Measurements from ENCODE around the gene FNBP1. TPM values are rescaled to one million over a fixed set of nuclear protein-coding genes. Genes with fewer than 3 reads are reported as not detected.

The FNBP1 gene
- total and polyA plus RNA-seq, 2 donors (not counting 1 experiment from before 2014, with no cell fraction given) = 42.9 to 318 TPM

- DNase-seq = no peak
- H3K27me3 Mint-ChIP-seq = no peaks in the 10 kb centered on the region
- H3K27ac Mint-ChIP-seq = peak overlapping the region; percentile 81
- H3K4me3 Mint-ChIP-seq = peak overlapping the region; percentile 64
- H3K9me3 Mint-ChIP-seq (ENCODE audit: insufficient read depth) = no peaks in the 10 kb centered on the region
- peak overlapping the region; percentile 13 for H3K4me2 ChIP-seq (replicated peaks; ENCODE audit: low read depth, low read length, poor library complexity, severe bottlenecking)
- H3K9ac ChIP-seq (ENCODE audit: low read length) = no peak overlapping the region
- peak overlapping the region; percentile 87 to 95 for H3K27ac ChIP-seq (ENCODE audit: low read length in 2 of 2)
- H3K4me1 ChIP-seq (ENCODE audit: control insufficient read depth in 2 of 2, insufficient read depth in 2 of 2, low read length in 2 of 2) = peaks cover 61 to 78% of the 10 kb centered on the region in 2 donors
- no CpG with 5 or more reads among the region's 2 CpGs for WGBS (ENCODE audit: insufficient coverage)
- H3K36me3 ChIP-seq (replicated peaks in 1 of 2; ENCODE audit: control extremely low read depth in 1 of 2, control insufficient read depth in 1 of 2, extremely low read depth in 1 of 2, insufficient read depth in 2 of 2, low read length in 1 of 2) = peaks cover 0 to 6% of the 10 kb centered on the region in 2 experiments
- peaks cover 83% of the 10 kb centered on the region for H3K4me1 Mint-ChIP-seq
- peaks cover 0 to 5% (median 3%) of the 10 kb centered on the region in 3 donors for H3K9me3 ChIP-seq (ENCODE audit: control extremely low read depth in 1 of 3, control insufficient read depth in 2 of 3, insufficient read depth in 1 of 3, low read length in 2 of 3)
- no peaks in the 10 kb centered on the region for H3K27me3 ChIP-seq (replicated peaks in 1 of 4; ENCODE audit: control extremely low read depth in 1 of 4, control insufficient read depth in 3 of 4, insufficient read depth in 4 of 4, low read length in 3 of 4)
- ChIA-PET CTCF (interaction anchor here (0.9 kb wide), 1 partner anchor 18 kb away, joined by 6 read pairs; no protein-coding TSS in a partner anchor), POLR2A (interaction anchor here (0.7 to 3.5 kb wide), 7 partner anchors 10 to 64 kb away, joined by 3 to 19 read pairs (median 4); no protein-coding TSS in a partner anchor)
- TF ChIP-seq EZH2 (IDR thresholded peaks at IDR 0.05; ENCODE audit: borderline replicate concordance, insufficient read depth, low read depth, low read length, poor library complexity, severe bottlenecking) = no peak
- TF ChIP-seq, protein P1, sequence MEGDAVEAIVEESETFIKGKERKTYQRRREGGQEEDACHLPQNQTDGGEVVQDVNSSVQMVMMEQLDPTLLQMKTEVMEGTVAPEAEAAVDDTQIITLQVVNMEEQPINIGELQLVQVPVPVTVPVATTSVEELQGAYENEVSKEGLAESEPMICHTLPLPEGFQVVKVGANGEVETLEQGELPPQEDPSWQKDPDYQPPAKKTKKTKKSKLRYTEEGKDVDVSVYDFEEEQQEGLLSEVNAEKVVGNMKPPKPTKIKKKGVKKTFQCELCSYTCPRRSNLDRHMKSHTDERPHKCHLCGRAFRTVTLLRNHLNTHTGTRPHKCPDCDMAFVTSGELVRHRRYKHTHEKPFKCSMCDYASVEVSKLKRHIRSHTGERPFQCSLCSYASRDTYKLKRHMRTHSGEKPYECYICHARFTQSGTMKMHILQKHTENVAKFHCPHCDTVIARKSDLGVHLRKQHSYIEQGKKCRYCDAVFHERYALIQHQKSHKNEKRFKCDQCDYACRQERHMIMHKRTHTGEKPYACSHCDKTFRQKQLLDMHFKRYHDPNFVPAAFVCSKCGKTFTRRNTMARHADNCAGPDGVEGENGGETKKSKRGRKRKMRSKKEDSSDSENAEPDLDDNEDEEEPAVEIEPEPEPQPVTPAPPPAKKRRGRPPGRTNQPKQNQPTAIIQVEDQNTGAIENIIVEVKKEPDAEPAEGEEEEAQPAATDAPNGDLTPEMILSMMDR (IDR thresholded peaks at IDR 0.05) = no peak
- ATAC-seq (ENCODE audit: low read depth) = no peak
- H2AFZ ChIP-seq (ENCODE audit: insufficient read depth, low read depth, low read length, poor library complexity, severe bottlenecking) = no peak overlapping the region
- H3K79me2 ChIP-seq (ENCODE audit: control insufficient read depth, insufficient read depth, low read length) = peaks cover 100% of the 10 kb centered on the region
- H3K4me3 ChIP-seq (ENCODE audit: control extremely low read depth in 1 of 5, extremely low read depth in 1 of 5, insufficient read depth in 1 of 5, low read depth in 2 of 5, low read length in 4 of 5) = no peak overlapping the region
- no peaks in the 10 kb centered on the region for H4K20me1 ChIP-seq (ENCODE audit: control insufficient read depth, insufficient read depth, low read length, poor library complexity, severe bottlenecking)
- intact Hi-C loops (cut with micrococcal nuclease) = loop anchor here (1.0 to 5.0 kb wide), 2 partner anchors 8 to 34 kb away; no protein-coding TSS in a partner anchor
Measured at GRCh38 chr9:130021123-130021522, 21.9 kb downstream of the FNBP1 start.

DNA sequence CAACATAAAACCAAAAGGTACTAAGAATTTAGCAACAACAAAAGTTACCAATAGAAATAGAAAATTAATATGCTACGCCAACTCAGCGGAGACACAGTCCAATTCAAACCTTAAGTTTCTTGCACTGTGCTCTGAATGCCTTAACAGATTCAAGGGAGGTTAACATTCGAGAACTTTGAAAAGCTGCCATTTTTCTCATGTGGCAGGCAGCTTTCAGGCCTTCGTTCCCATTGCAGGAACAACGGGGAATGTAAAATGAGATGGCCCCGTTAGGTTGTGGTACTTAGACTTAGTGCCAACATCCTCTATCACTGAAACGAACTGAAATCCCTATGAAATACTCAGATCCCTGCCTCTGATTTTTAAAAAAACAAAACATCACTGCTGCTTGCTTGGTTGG, 22.4 kb downstream of the FNBP1 start:
- H3K9me3 Mint-ChIP-seq (ENCODE audit: insufficient read depth) = no peaks in the 10 kb centered on the region
- Histone ChIP-seq H3K79me2 (ENCODE audit: control insufficient read depth, insufficient read depth, low read length) (peaks cover 100% of the 10 kb centered on the region), H3K27me3 (replicated peaks in 1 of 4; ENCODE audit: control extremely low read depth in 1 of 4, control insufficient read depth in 3 of 4, insufficient read depth in 4 of 4, low read length in 3 of 4) (no peaks in the 10 kb centered on the region), H4K20me1 (ENCODE audit: control insufficient read depth, insufficient read depth, low read length, poor library complexity, severe bottlenecking) (no peaks in the 10 kb centered on the region), H3K36me3 (replicated peaks in 1 of 2; ENCODE audit: control extremely low read depth in 1 of 2, control insufficient read depth in 1 of 2, extremely low read depth in 1 of 2, insufficient read depth in 2 of 2, low read length in 1 of 2) (peaks cover 0 to 9% of the 10 kb centered on the region in 2 experiments), H3K4me1 (ENCODE audit: control insufficient read depth in 2 of 2, insufficient read depth in 2 of 2, low read length in 2 of 2) (peaks cover 57 to 74% of the 10 kb centered on the region in 2 donors), H3K4me2 (replicated peaks; ENCODE audit: low read depth, low read length, poor library complexity, severe bottlenecking) (peak overlapping the region; percentile 13), H3K9me3 (ENCODE audit: control extremely low read depth in 1 of 3, control insufficient read depth in 2 of 3, insufficient read depth in 1 of 3, low read length in 2 of 3) (peaks cover 0 to 10% (median 5%) of the 10 kb centered on the region in 3 donors), H2AFZ (ENCODE audit: insufficient read depth, low read depth, low read length, poor library complexity, severe bottlenecking) (no peak overlapping the region), H3K4me3 (ENCODE audit: control extremely low read depth in 1 of 5, extremely low read depth in 1 of 5, insufficient read depth in 1 of 5, low read depth in 2 of 5, low read length in 4 of 5) (no peak overlapping the region), H3K27ac (ENCODE audit: low read length in 2 of 2) (peak overlapping the region; percentile 87 to 95), H3K9ac (ENCODE audit: low read length) (no peak overlapping the region)
- intact Hi-C loops (cut with micrococcal nuclease) = loop anchor here (1.0 to 5.0 kb wide), 2 partner anchors 7 to 33 kb away; no protein-coding TSS in a partner anchor
- WGBS (ENCODE audit: insufficient coverage) = 52% methylated on average over 3 of the region's 7 CpGs
- peaks cover 78% of the 10 kb centered on the region for H3K4me1 Mint-ChIP-seq
- ChIA-PET POLR2A (interaction anchor here (0.6 to 3.5 kb wide), 3 partner anchors 10 to 28 kb away, joined by 4 to 16 read pairs (median 5); no protein-coding TSS in a partner anchor), CTCF (interaction anchor here (0.9 kb wide), 1 partner anchor 12 kb away, joined by 3 read pairs; no protein-coding TSS in a partner anchor)
- ATAC-seq (ENCODE audit: low read depth) = no peak
- H3K27ac Mint-ChIP-seq = peak overlapping the region; percentile 81
- no peaks in the 10 kb centered on the region for H3K27me3 Mint-ChIP-seq
- peak overlapping the region; percentile 64 for H3K4me3 Mint-ChIP-seq
- no peak for TF ChIP-seq EZH2 (IDR thresholded peaks at IDR 0.05; ENCODE audit: borderline replicate concordance, insufficient read depth, low read depth, low read length, poor library complexity, severe bottlenecking)
- TF ChIP-seq, protein P1 (IDR thresholded peaks at IDR 0.05) = no peak
- DNase-seq = no peak

Measured in B cell (primary cell).